Measurements from ENCODE around the gene ADAMTS13. TPM values are rescaled to one million over a fixed set of nuclear protein-coding genes. Genes with fewer than 3 reads are reported as not detected.

Gene ADAMTS13
- total RNA-seq, 1 experiment from 2014 or later, result 12.0 TPM

DNA sequence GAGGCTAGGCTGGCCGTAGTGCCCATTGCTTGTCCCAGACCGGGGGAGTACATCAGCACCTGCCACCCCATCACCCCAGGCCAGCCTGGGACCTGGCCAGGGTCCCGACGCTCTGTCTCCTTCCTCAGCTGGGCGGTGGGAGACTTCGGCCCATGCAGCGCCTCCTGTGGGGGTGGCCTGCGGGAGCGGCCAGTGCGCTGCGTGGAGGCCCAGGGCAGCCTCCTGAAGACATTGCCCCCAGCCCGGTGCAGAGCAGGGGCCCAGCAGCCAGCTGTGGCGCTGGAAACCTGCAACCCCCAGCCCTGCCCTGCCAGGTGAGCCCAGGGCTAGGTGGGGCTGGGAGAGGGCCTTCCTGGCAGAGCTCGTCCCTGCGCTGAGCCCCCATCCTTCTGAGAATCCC is 21.1 kb downstream of the ADAMTS13 start (continued):
- TF ChIP-seq, protein P1, sequence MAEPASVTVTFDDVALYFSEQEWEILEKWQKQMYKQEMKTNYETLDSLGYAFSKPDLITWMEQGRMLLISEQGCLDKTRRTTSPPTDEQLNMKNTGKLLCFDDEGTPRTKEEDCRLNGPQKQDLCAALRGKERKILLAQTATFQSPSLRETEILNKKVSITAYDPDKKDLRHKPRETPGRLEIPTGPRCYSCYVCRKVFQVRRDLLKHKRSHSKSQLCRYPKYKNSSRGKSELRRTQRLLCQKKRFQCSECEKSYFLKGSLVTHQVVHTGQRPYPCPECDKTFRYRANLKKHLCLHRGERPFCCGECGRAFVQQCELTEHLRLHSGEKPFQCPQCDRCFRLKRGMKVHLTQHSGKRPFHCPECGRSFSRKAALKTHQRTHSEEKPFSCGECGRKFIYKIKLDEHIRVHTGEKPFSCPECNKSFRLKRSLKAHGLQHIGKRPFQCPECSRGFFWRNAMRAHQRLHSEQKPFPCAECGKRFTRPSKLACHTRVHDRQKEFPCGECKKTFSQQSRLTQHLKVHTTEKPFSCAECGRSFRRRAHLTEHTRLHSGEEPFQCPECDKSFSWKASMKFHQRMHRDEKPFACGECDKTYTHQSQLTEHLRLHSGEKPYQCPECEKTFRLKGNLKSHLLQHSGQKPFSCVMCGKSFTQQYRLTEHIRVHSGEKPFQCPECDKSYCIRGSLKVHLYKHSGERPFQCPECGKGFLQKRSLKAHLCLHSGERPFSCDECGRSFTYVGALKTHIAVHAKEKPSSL (CRISPR knock-in tag; conservative IDR thresholded peaks at IDR 0.05), result no peak
- TF ChIP-seq SP1 (CRISPR knock-in tag; conservative IDR thresholded peaks at IDR 0.05), result no peak

DNA sequence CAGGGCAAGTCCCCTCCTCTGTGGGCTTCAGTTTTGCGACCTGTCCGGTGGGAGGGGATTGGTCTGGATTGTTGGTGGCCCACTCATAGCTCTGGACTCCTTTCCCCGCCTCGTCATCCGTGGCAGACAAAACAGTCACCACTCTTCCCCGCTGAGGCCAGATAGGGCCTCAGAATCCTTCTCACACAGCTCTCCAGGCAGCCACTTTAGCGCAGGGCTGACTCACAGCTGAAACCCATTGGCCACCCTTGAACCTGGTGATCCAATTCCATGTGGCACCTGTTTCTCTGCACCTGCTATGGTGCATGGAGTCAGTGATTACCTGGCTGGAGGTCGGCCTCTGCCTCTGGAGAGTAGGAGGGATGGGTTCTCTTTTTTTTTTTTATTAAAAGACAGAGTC is 21.8 kb downstream of the ADAMTS13 start:
- no peaks in the 10 kb centered on the region for H3K36me3 Mint-ChIP-seq
- ATAC-seq (no peak), DNase-seq (ENCODE audit: low spot score) (no peak)
- ChIA-PET CTCF (interaction anchor here (0.8 to 3.2 kb wide), 5 partner anchors 12 to 127 kb away, joined by 3 to 15 read pairs (median 4); partner anchors contain the start of genes CACFD1, SURF1 and SURF2), POLR2A (no interaction called here)
- no peak overlapping the region for H3K27ac Mint-ChIP-seq
- TF ChIP-seq HMGA2 (CRISPR knock-in tag; IDR thresholded peaks at IDR 0.05), result no peak
- H3K27me3 Mint-ChIP-seq (ENCODE audit: low read depth), result no peaks in the 10 kb centered on the region
- H3K4me3 Mint-ChIP-seq, result no peak overlapping the region
- H3K9me3 Mint-ChIP-seq, result no peaks in the 10 kb centered on the region
- H3K4me1 Mint-ChIP-seq, result no peaks in the 10 kb centered on the region

DNA sequence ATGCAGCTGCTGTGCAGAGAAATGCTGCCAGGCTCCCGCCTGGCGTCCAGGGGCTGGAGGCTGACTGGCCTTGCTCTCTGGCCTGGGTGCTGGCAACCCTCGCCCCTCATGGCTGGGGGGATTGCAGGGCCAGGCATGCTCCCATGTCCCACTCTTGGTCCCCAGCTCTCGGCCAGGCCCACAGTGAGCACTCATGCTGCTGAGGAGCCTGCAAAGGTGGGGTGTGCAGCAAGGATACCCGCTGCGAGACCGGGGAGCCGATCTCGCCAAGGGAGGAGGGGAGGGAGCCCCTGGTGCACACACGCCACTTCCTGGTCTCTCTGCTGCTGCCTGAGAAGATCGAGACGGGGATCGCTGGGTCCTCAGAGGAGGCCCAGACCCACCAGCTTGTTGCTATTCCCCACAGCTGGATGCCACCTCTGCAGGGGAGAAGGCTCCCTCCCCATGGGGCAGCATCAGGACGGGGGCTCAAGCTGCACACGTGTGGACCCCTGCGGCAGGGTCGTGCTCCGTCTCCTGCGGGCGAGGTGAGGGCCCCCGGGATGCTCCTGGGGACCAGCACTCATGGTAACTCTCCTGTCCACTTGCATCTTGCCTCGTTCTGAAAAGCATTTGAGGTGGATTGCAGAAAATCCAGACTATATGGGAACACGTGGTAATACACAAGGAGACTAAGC is 23.3 kb downstream of the ADAMTS13 start:
- Mint-ChIP-seq H3K27me3 (ENCODE audit: low read depth) (no peaks in the 10 kb centered on the region), H3K36me3 (no peaks in the 10 kb centered on the region), H3K4me3 (no peak overlapping the region), H3K27ac (no peak overlapping the region), H3K9me3 (no peaks in the 10 kb centered on the region), H3K4me1 (no peaks in the 10 kb centered on the region)
- no peak for ATAC-seq
- TF ChIP-seq JUN (CRISPR knock-in tag; IDR thresholded peaks at IDR 0.05) (no peak), MYBL2 (CRISPR knock-in tag; IDR thresholded peaks at IDR 0.05) (no peak)
- TF ChIP-seq, protein P2, sequence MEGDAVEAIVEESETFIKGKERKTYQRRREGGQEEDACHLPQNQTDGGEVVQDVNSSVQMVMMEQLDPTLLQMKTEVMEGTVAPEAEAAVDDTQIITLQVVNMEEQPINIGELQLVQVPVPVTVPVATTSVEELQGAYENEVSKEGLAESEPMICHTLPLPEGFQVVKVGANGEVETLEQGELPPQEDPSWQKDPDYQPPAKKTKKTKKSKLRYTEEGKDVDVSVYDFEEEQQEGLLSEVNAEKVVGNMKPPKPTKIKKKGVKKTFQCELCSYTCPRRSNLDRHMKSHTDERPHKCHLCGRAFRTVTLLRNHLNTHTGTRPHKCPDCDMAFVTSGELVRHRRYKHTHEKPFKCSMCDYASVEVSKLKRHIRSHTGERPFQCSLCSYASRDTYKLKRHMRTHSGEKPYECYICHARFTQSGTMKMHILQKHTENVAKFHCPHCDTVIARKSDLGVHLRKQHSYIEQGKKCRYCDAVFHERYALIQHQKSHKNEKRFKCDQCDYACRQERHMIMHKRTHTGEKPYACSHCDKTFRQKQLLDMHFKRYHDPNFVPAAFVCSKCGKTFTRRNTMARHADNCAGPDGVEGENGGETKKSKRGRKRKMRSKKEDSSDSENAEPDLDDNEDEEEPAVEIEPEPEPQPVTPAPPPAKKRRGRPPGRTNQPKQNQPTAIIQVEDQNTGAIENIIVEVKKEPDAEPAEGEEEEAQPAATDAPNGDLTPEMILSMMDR (IDR thresholded peaks at IDR 0.05), result no peak
- TF ChIP-seq, protein P3, sequence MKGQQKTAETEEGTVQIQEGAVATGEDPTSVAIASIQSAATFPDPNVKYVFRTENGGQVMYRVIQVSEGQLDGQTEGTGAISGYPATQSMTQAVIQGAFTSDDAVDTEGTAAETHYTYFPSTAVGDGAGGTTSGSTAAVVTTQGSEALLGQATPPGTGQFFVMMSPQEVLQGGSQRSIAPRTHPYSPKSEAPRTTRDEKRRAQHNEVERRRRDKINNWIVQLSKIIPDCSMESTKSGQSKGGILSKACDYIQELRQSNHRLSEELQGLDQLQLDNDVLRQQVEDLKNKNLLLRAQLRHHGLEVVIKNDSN (CRISPR knock-in tag; IDR thresholded peaks at IDR 0.05), result no peak
- TF ChIP-seq, protein P4, sequence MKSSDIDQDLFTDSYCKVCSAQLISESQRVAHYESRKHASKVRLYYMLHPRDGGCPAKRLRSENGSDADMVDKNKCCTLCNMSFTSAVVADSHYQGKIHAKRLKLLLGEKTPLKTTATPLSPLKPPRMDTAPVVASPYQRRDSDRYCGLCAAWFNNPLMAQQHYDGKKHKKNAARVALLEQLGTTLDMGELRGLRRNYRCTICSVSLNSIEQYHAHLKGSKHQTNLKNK (CRISPR knock-in tag; IDR thresholded peaks at IDR 0.05), result no peak
- TF ChIP-seq, protein P5, sequence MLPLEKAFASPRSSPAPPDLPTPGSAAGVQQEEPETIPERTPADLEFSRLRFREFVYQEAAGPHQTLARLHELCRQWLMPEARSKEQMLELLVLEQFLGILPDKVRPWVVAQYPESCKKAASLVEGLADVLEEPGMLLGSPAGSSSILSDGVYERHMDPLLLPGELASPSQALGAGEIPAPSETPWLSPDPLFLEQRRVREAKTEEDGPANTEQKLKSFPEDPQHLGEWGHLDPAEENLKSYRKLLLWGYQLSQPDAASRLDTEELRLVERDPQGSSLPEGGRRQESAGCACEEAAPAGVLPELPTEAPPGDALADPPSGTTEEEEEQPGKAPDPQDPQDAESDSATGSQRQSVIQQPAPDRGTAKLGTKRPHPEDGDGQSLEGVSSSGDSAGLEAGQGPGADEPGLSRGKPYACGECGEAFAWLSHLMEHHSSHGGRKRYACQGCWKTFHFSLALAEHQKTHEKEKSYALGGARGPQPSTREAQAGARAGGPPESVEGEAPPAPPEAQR (CRISPR knock-in tag; IDR thresholded peaks at IDR 0.05), result no peak
- DNase-seq (ENCODE audit: low spot score), result no peak
- ChIA-PET POLR2A (no interaction called here), CTCF (interaction anchor here (0.7 to 3.2 kb wide), 3 partner anchors 11 to 41 kb away, joined by 3 to 15 read pairs (median 3); no protein-coding TSS in a partner anchor)

DNA sequence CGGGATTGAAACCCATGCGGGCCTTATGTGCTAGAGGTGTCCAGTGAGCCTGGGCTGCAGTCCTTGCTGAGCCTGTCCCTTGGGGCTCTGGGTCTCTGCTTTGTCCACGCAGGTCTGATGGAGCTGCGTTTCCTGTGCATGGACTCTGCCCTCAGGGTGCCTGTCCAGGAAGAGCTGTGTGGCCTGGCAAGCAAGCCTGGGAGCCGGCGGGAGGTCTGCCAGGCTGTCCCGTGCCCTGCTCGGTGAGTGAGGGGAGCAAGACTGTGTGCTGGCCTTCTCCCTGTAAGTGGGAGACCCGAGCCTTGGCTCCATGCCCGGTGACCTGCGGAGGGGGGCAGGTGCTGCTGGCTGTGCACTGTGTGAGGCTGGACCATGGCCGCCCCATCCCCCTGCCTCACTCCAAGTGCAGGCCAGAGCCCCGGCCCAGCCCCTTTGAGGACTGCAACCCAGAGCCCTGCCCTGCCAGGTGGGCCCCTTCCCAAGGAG is 26.4 kb downstream of the ADAMTS13 start:
- CTCF ChIA-PET, result no interaction called here
- no peak overlapping the region for H3K27ac Mint-ChIP-seq
- peak; percentile 24; the same call in 1 of the 2 replicates for ATAC-seq
- TF ChIP-seq JAZF1 (CRISPR knock-in tag; IDR thresholded peaks at IDR 0.05) (no peak), CREM (CRISPR knock-in tag; IDR thresholded peaks at IDR 0.05) (no peak), NR3C1 (CRISPR knock-in tag; conservative IDR thresholded peaks at IDR 0.05; ENCODE audit: low read depth) (no peak), CBFB (CRISPR knock-in tag; IDR thresholded peaks at IDR 0.05; ENCODE audit: low read depth) (no peak), EMX1 (CRISPR knock-in tag; IDR thresholded peaks at IDR 0.05) (no peak), NR1H2 (CRISPR knock-in tag; IDR thresholded peaks at IDR 0.05) (no peak), JUN (CRISPR knock-in tag; IDR thresholded peaks at IDR 0.05) (no peak), ZNF671 (CRISPR knock-in tag; IDR thresholded peaks at IDR 0.05) (no peak)
- TF ChIP-seq, protein P6, sequence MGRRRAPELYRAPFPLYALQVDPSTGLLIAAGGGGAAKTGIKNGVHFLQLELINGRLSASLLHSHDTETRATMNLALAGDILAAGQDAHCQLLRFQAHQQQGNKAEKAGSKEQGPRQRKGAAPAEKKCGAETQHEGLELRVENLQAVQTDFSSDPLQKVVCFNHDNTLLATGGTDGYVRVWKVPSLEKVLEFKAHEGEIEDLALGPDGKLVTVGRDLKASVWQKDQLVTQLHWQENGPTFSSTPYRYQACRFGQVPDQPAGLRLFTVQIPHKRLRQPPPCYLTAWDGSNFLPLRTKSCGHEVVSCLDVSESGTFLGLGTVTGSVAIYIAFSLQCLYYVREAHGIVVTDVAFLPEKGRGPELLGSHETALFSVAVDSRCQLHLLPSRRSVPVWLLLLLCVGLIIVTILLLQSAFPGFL (CRISPR knock-in tag; IDR thresholded peaks at IDR 0.05; ENCODE audit: borderline replicate concordance), result no peak
- TF ChIP-seq, protein P7, sequence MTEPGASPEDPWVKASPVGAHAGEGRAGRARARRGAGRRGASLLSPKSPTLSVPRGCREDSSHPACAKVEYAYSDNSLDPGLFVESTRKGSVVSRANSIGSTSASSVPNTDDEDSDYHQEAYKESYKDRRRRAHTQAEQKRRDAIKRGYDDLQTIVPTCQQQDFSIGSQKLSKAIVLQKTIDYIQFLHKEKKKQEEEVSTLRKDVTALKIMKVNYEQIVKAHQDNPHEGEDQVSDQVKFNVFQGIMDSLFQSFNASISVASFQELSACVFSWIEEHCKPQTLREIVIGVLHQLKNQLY (CRISPR knock-in tag; IDR thresholded peaks at IDR 0.05), result no peak
- TF ChIP-seq, protein P2 (IDR thresholded peaks at IDR 0.05), result no peak

More for the DNA sequence above, 26.4 kb downstream of the ADAMTS13 start:
- peak; percentile 9 for DNase-seq (ENCODE audit: low spot score)
- H3K4me1 Mint-ChIP-seq, result no peaks in the 10 kb centered on the region
- H3K36me3 Mint-ChIP-seq, result no peaks in the 10 kb centered on the region
- H3K4me3 Mint-ChIP-seq, result no peak overlapping the region
- POLR2A ChIA-PET, result no interaction called here
- no peaks in the 10 kb centered on the region for H3K9me3 Mint-ChIP-seq
- H3K27me3 Mint-ChIP-seq (ENCODE audit: low read depth), result no peaks in the 10 kb centered on the region
